Breast epithelium (tissue), 4 donors: ENCODE measurements around the gene GID8. TPM values are rescaled to one million over a fixed set of nuclear protein-coding genes. Genes with fewer than 3 reads are reported as not detected.

Source experiments
- DNase-seq, 2 donors: peaks; one replicate each; pipeline ENCODE4 v3.0.0-alpha.2; 2019; ENCODE audit warnings: low spot score in 2 of 2
- H3K27ac ChIP-seq, 2 donors: fragments of 200-600 bp; sonication (generic) in 1 of 2; one replicate each; pipeline ENCODE4 v1.5.1; 2016 to 2019; ENCODE audit warnings: mild to moderate bottlenecking in 1 of 2
- H3K27me3 ChIP-seq, 2 donors: fragments of 200-600 bp; sonication (generic) in 1 of 2; one replicate each; pipeline versions ENCODE4 v1.5.1 to v1.6.0; 2017 to 2019; ENCODE audit warnings: control low read depth in 1 of 2, mild to moderate bottlenecking in 1 of 2
- H3K36me3 ChIP-seq: fragments of 200-600 bp; one replicate; pipeline ENCODE4 v1.5.1; 2019
- H3K4me1 ChIP-seq, 2 donors: fragments of 200-600 bp; sonication (generic); one replicate each; pipeline ENCODE4 v1.5.1; 2016 to 2019; ENCODE audit warnings: control low read depth in 1 of 2
- H3K4me3 ChIP-seq, 3 donors: fragments of 200-600 bp; sonication (generic); 1 replicate in 2 of 3; 2 replicates in 1 of 3; pipeline ENCODE4 v1.5.1; 2016 to 2019; ENCODE audit warnings: mild to moderate bottlenecking in 3 of 3, moderate library complexity in 2 of 3
- H3K9me3 ChIP-seq, 2 donors: fragments of 200-600 bp; sonication (generic) in 1 of 2; one replicate each; pipeline ENCODE4 v1.5.1; 2016 to 2019; ENCODE audit warnings: control low read depth in 1 of 2
- CTCF ChIP-seq, 3 donors: fragments of 450-650 bp; IDR thresholded peaks; one replicate each; pipeline ENCODE4 v1.5.1; 2016 to 2017; ENCODE audit warnings: antibody characterized with exemption in 3 of 3, mild to moderate bottlenecking in 3 of 3, moderate library complexity in 3 of 3
- POLR2A ChIP-seq: fragments of 450-650 bp; IDR thresholded peaks from one replicate; pipeline ENCODE4 v1.6.1; 2016; ENCODE audit warnings: antibody characterized with exemption, mild to moderate bottlenecking, moderate library complexity
- POLR2AphosphoS5 ChIP-seq, 3 donors: sonication (generic); formaldehyde crosslinking; IDR thresholded peaks; one replicate each; pipeline ENCODE4 v1.6.1; 2017; ENCODE audit warnings: antibody characterized with exemption in 3 of 3
- intact Hi-C: fragments of 100-400 bp; cut with DNase I; formaldehyde crosslinking; loops from one replicate; pipeline ENCODE4 v1.15.1; 2023; ENCODE audit warnings: low total_unique reads
- total RNA-seq, 3 donors: library from RNA; depleted of rRNA; stranded (reverse); fragments of >200 nt; gene quantifications; one replicate each; pipeline ENCODE4 v1.1.0, GENCODE V29; 2016

GID8 gene
- total RNA-seq, 3 donors from 2014 or later: 30.2 to 36.7 (median 31.8) TPM

DNA sequence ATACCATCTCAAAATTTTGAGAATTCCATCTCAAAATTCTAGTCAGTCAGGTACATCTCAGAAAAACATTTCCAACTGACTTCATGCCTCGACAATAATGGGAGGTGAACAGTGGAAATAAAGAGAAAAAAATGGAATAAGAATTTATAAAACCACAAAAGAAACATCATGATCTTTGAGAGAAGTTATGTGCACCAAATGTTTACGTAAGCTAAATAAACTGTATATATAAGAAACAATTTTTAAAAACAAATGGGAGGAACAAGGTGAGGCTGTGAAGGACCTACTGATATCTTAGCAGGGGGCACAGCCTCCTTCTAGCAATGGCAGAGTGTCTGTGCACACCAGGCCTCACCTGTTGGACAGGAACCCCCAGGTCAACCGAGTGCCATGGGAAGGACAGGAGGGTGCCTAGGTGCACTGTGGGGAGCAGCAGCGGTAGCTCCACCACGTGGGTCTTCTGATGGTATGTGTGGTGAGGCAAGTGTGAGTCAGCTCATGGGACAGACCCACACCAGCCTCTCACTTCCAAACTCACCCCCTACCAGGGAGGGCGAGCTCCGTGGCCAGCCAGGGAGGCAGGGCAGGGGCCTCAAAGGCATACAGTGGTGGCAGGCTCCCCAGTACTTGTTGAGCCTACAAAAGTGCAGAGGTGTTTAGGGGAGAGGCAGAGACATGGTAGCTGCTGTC is 34.9 kb upstream of the GID8 start:
- Histone ChIP-seq H3K27me3 (no peaks in the 10 kb centered on the region), H3K36me3 (peaks cover 19% of the 10 kb centered on the region), H3K4me1 (peaks cover 0 to 22% of the 10 kb centered on the region in 2 donors), H3K27ac (peak overlapping the region in 1 of 2 donors; percentile 7), H3K9me3 (no peaks in the 10 kb centered on the region), H3K4me3 (no peak overlapping the region)
- intact Hi-C loops: no loop called here
- no peak for TF ChIP-seq CTCF (IDR thresholded peaks at IDR 0.05)
- no peak for TF ChIP-seq POLR2A
- no peak for TF ChIP-seq POLR2AphosphoS5 (IDR thresholded peaks at IDR 0.05)
- no peak for DNase-seq

GRCh38 chr20:62905536-62906117 is 32.3 kb upstream of the GID8 start:
- H3K9me3 ChIP-seq: no peaks in the 10 kb centered on the region
- no peak overlapping the region for H3K4me3 ChIP-seq
- no peaks in the 10 kb centered on the region for H3K4me1 ChIP-seq
- no peaks in the 10 kb centered on the region for H3K27me3 ChIP-seq
- no peak overlapping the region for H3K27ac ChIP-seq
- intact Hi-C loops: no loop called here
- TF ChIP-seq POLR2AphosphoS5 (IDR thresholded peaks at IDR 0.05): no peak
- no peak for TF ChIP-seq CTCF (IDR thresholded peaks at IDR 0.05)
- no peak for TF ChIP-seq POLR2A
- no peak for DNase-seq
- peaks cover 26% of the 10 kb centered on the region for H3K36me3 ChIP-seq

- intact Hi-C loops: no loop called here
- DNase-seq: no peak
- TF ChIP-seq POLR2A (no peak), POLR2AphosphoS5 (IDR thresholded peaks at IDR 0.05) (no peak), CTCF (IDR thresholded peaks at IDR 0.05) (no peak)
These were observed 31.7 kb upstream of the GID8 start for GRCh38 chr20:62906209-62906608.

GRCh38 chr20:62906647-62907375 is 31.1 kb upstream of the GID8 start:
- no peak for TF ChIP-seq POLR2AphosphoS5 (IDR thresholded peaks at IDR 0.05)
- H3K4me1 ChIP-seq: no peaks in the 10 kb centered on the region
- no peak for DNase-seq
- no peaks in the 10 kb centered on the region for H3K27me3 ChIP-seq
- peaks cover 33% of the 10 kb centered on the region for H3K36me3 ChIP-seq
- H3K27ac ChIP-seq: no peak overlapping the region
- no peak overlapping the region for H3K4me3 ChIP-seq
- intact Hi-C loops: no loop called here
- H3K9me3 ChIP-seq: no peaks in the 10 kb centered on the region

More at GRCh38 chr20:62906209-62906608, 31.7 kb upstream of the GID8 start:
- H3K9me3 ChIP-seq: no peaks in the 10 kb centered on the region
- no peak overlapping the region for H3K27ac ChIP-seq
- no peak overlapping the region for H3K4me3 ChIP-seq
- H3K36me3 ChIP-seq: peaks cover 30% of the 10 kb centered on the region
- H3K27me3 ChIP-seq: no peaks in the 10 kb centered on the region
- H3K4me1 ChIP-seq: no peaks in the 10 kb centered on the region

DNA sequence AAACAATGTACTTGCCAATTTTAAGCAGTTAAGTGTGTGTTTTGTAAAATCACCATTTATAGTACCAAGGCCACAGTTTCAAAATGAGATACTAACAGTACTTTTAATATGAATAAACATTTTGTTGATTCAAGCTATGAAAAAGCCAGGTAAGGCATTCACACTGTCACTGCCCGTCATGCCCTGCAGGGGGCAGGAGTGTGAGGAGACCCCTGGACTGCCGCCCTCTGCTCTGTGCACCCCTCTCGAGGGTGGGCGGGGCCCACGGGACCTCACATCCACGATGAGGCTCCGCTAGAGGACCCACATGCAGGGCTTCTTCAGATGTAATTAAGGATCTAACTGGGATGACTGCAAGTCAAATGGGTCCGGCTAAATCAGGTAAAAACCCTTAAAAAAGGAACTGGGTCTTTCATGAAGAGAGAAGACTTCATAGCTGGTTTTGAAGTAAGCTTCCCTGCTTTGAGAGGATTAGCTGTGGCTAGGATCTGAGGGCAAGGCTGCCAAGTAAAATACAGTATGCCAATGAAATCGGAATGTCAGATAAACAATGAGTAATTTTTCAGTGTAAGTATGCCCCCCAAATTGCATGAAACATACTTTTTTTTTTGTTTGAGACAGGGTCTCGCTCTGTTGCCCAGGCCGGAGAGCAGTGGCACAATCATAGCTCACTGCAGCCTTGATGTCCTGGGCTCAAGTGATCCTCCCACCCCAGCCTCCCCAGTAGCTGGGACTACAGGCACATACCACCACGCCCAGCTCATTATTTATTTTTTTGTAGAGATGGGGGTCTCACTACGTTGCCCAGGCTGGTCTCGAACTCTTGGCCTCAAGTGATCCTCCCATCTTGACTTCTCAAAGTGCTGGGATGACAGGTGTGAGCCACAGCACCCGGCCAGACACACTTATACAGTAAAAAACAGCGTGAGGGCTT is 30.3 kb upstream of the GID8 start:
- TF ChIP-seq POLR2A (no peak), POLR2AphosphoS5 (IDR thresholded peaks at IDR 0.05) (no peak), CTCF (IDR thresholded peaks at IDR 0.05) (peak in 1 of 3 donors; percentile 24)
- Histone ChIP-seq H3K27ac (no peak overlapping the region), H3K9me3 (no peaks in the 10 kb centered on the region), H3K4me1 (no peaks in the 10 kb centered on the region), H3K27me3 (no peaks in the 10 kb centered on the region), H3K36me3 (peaks cover 33% of the 10 kb centered on the region), H3K4me3 (no peak overlapping the region)
- intact Hi-C loops: no loop called here
- no peak for DNase-seq
